Stimulated activated CD4-positive, alpha-beta T cell treated with anti-CD3 and anti-CD28 coated beads, Interleukin-15, amount 100 ng/mL, for 48 hours (primary cell): ENCODE results near the gene SLC25A21.
"Not testable (repeated sequence)": the region's sequence is repeated elsewhere in the genome, so short reads cannot be mapped to it uniquely, and the experiment has no call there.

Source experiments
- DNase-seq, 2 donors: peaks; one replicate each; pipeline ENCODE4 v3.0.0-alpha.2; 2020; ENCODE audit warnings: low read depth in 2 of 2

The SLC25A21 gene

GRCh38 chr14:37088356-37089215 lies 83.8 kb downstream of the SLC25A21 start:
- DNase-seq = no peak

- no peak for DNase-seq
Measured at GRCh38 chr14:37087520-37087919, 84.9 kb downstream of the SLC25A21 start.

GRCh38 chr14:37083599-37083998 lies 88.8 kb downstream of the SLC25A21 start:
- DNase-seq = no peak

- no peak for DNase-seq
Measured at GRCh38 chr14:37082449-37082848, 90.0 kb downstream of the SLC25A21 start.

GRCh38 chr14:37081856-37082255 lies 90.5 kb downstream of the SLC25A21 start:
- DNase-seq = no peak

- no peak for DNase-seq
Measured at GRCh38 chr14:37081218-37081617, 91.2 kb downstream of the SLC25A21 start.

- DNase-seq = no peak
Measured at GRCh38 chr14:37078131-37078530, 94.3 kb downstream of the SLC25A21 start.

- DNase-seq = not testable (repeated sequence)
Measured at GRCh38 chr14:37074320-37074719, 98.1 kb downstream of the SLC25A21 start.

- DNase-seq = no peak
Measured at GRCh38 chr14:37063467-37064240, 108.8 kb downstream of the SLC25A21 start.

- no peak for DNase-seq
Measured at GRCh38 chr14:37062191-37062803, 110.1 kb downstream of the SLC25A21 start.

GRCh38 chr14:37061697-37062096 lies 110.7 kb downstream of the SLC25A21 start:
- no peak for DNase-seq

GRCh38 chr14:37060496-37061260 lies 111.7 kb downstream of the SLC25A21 start:
- DNase-seq = no peak

- no peak for DNase-seq
Measured at GRCh38 chr14:37057776-37058175, 114.6 kb downstream of the SLC25A21 start.

- DNase-seq = no peak
Measured at GRCh38 chr14:37056473-37056872, 115.9 kb downstream of the SLC25A21 start.

GRCh38 chr14:37054869-37055268 lies 117.5 kb downstream of the SLC25A21 start:
- no peak for DNase-seq

GRCh38 chr14:37054144-37054543 lies 118.3 kb downstream of the SLC25A21 start:
- no peak for DNase-seq

- no peak for DNase-seq
Measured at GRCh38 chr14:37051680-37052079, 120.7 kb downstream of the SLC25A21 start.

- no peak for DNase-seq
Measured at GRCh38 chr14:37051153-37051552, 121.3 kb downstream of the SLC25A21 start.

- no peak for DNase-seq
Measured at GRCh38 chr14:37048666-37049071, 123.7 kb downstream of the SLC25A21 start.

- no peak for DNase-seq
Measured at GRCh38 chr14:37047996-37048395, 124.4 kb downstream of the SLC25A21 start.

GRCh38 chr14:37047226-37047625 lies 125.2 kb downstream of the SLC25A21 start:
- no peak for DNase-seq

- DNase-seq = no peak
Measured at GRCh38 chr14:37046815-37047214, 125.6 kb downstream of the SLC25A21 start.
